OCI-LY7 (cell line): ENCODE results near the gene DGKH.

Experiments
- EZH2phosphoT487 ChIP-seq: fragments of 200-600 bp; sonication (generic); IDR thresholded peaks from 2 replicates; pipeline ENCODE4 v1.6.1; 2018; ENCODE audit warnings: low read depth, borderline replicate concordance, mild to moderate bottlenecking, mixed run types, antibody characterized with exemption, low read length, moderate library complexity, mixed read lengths
- TF ChIP-seq, protein P1 (sequence below): fragments of 200-600 bp; sonication (generic); conservative IDR thresholded peaks from 2 replicates; pipeline ENCODE4 v1.5.1; 2014; ENCODE audit warnings: mild to moderate bottlenecking, antibody characterized with exemption, low read length, moderate library complexity, mixed read lengths

DNA sequence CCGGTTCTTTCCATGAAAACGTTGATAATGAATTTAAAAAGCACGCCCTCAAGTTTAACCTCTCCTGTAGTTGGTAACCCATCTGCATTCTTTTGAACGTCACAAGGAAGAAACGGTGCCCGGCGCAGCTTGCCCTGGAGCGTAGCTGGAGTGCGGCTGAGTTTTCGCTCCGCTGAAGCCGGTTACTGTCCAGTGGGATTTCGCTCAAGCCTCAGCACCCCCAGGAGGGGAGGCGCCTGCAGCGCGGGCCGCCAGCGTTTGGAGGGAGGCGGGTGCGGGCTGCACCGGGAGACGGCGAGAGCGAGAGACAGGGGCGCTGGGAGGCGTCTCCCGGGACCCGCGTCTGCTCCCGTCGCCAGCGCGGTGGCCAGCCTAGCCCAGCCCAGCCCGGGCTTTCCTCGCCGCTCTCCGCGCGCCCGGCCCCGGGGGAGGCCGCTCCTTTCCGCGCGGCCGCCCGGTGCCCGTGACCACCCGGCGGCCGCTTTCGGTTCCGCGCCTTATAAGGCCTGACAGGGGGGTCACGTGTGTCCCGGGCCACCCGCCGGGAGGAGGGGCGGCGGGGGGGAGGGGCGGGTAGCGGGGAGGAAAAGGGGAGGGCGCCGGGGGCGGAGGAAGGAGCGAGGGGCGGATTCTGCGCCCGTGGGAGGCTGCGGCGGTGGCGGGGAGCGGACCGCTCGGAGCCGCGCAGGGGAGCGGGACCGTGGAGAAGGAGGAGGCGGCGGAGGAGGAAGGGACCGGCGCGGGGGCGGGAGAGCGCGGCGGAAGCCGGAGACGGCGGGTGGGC lies 8.3 kb upstream of the DGKH start:
- TF ChIP-seq, protein P1, sequence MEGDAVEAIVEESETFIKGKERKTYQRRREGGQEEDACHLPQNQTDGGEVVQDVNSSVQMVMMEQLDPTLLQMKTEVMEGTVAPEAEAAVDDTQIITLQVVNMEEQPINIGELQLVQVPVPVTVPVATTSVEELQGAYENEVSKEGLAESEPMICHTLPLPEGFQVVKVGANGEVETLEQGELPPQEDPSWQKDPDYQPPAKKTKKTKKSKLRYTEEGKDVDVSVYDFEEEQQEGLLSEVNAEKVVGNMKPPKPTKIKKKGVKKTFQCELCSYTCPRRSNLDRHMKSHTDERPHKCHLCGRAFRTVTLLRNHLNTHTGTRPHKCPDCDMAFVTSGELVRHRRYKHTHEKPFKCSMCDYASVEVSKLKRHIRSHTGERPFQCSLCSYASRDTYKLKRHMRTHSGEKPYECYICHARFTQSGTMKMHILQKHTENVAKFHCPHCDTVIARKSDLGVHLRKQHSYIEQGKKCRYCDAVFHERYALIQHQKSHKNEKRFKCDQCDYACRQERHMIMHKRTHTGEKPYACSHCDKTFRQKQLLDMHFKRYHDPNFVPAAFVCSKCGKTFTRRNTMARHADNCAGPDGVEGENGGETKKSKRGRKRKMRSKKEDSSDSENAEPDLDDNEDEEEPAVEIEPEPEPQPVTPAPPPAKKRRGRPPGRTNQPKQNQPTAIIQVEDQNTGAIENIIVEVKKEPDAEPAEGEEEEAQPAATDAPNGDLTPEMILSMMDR: 0 out of 2 replicates have a peak, but pooled peaks have one; percentile 15
- TF ChIP-seq EZH2phosphoT487: no peak
